Hematopoietic multipotent progenitor cell treated with erythropoietin and hydrocortisone succinate and interleukin-3 and kit ligand, for 8 days (in vitro differentiated cells): Measurements from ENCODE around the gene C8G.
A peak's percentile ranks its signal among the peaks of the same experiment; 100 is the strongest.

ENCODE experiments used
- DNase-seq: peaks from one replicate; pipeline ENCODE4 v3.0.0-alpha.2; 2015

C8G gene

GRCh38 chr9:136942112-136942880 is 2.7 kb upstream of the C8G start:
- DNase-seq: no peak

GRCh38 chr9:136942881-136943230 is 2.2 kb upstream of the C8G start:
- DNase-seq: no peak

- peak; percentile 43 for DNase-seq
Observed at GRCh38 chr9:136943291-136944211, 1.5 kb upstream of the C8G start.

GRCh38 chr9:136944212-136944518 is 878 bp upstream of the C8G start:
- no peak for DNase-seq

GRCh38 chr9:136945333-136946227 is 537 bp downstream of the C8G start:
- no peak for DNase-seq

- DNase-seq: no peak
Observed at GRCh38 chr9:136946228-136947027, 1.4 kb downstream of the C8G start.

- DNase-seq: no peak
Observed at GRCh38 chr9:136947028-136947891, 2.2 kb downstream of the C8G start.

- DNase-seq: peak; percentile 57
Observed at GRCh38 chr9:136947955-136948510, 3.0 kb downstream of the C8G start.

- no peak for DNase-seq
Observed at GRCh38 chr9:136949239-136949816, 4.3 kb downstream of the C8G start.

GRCh38 chr9:136949817-136950655 is 5.0 kb downstream of the C8G start:
- DNase-seq: peak; percentile 94

GRCh38 chr9:136950656-136951276 is 5.7 kb downstream of the C8G start:
- no peak for DNase-seq

- DNase-seq: no peak
Observed at GRCh38 chr9:136951541-136952320, 6.7 kb downstream of the C8G start, which contains the start of gene LCN12. TSS of gene LCN12 (plus strand) at chr9:136952273. CDS start at chr9:136952328, 55 bp downstream.

- DNase-seq: no peak
Observed at GRCh38 chr9:136952321-136952850, 7.3 kb downstream of the C8G start.

- DNase-seq: no peak
Observed at GRCh38 chr9:136952876-136953770, 8.1 kb downstream of the C8G start.

- no peak for DNase-seq
Observed at GRCh38 chr9:136953771-136954269, 8.8 kb downstream of the C8G start.

- DNase-seq: no peak
Observed at GRCh38 chr9:136954270-136955083, 9.4 kb downstream of the C8G start.
